HG03520 (cell line): ENCODE results near the gene SPTLC2.

Experiments
- ATAC-seq: cut with Tn5 transposase; IDR thresholded peaks from one replicate; pipeline ENCODE4 v1.9.1; 2021; ENCODE audit warnings: mild to moderate bottlenecking, moderate library complexity; ENCODE audit not compliant: unreplicated experiment

Gene SPTLC2

DNA sequence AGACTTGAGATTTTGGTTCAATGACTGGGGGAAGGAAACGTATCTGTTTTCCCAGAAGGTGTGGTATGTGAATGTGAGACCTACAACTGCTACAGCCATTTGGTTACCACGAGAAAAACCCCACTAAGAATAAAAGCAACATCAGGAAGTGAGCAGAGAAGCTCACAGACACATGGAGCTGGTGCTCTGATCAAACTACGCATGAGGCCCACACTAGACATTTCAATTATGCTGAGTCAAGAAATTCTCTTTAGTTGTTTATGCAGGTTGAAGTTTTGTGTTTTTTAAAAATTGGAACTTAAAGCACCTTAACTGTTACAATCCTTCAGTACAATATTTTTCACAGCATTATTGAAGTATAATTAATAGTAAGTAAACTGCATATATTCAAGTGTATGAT is 8.9 kb upstream of the SPTLC2 start:
- ATAC-seq, result no peak

DNA sequence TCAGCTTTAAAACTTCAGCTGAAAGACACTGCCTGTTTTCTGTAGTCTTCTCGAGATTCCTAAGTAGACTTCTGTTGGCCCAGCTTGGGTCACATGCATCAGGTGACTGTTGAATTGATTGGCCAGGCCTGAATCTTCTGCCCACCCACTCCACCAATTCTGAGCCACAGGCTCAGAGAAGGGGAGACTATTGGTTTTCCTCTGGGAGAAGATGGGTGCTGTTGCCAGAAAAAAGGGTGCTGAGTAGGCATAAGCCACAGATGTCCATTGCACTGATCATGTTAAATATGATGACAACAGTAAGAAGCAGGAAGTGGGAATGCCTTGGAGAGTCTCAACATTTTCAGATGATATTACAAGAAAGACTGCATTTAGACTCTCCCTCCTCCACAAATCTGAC is 6.8 kb upstream of the SPTLC2 start:
- no peak for ATAC-seq

GRCh38 chr14:77622366-77622961 is 6.0 kb upstream of the SPTLC2 start:
- ATAC-seq, result no peak

- no peak for ATAC-seq
These were observed 3.9 kb upstream of the SPTLC2 start for GRCh38 chr14:77620222-77620870.

DNA sequence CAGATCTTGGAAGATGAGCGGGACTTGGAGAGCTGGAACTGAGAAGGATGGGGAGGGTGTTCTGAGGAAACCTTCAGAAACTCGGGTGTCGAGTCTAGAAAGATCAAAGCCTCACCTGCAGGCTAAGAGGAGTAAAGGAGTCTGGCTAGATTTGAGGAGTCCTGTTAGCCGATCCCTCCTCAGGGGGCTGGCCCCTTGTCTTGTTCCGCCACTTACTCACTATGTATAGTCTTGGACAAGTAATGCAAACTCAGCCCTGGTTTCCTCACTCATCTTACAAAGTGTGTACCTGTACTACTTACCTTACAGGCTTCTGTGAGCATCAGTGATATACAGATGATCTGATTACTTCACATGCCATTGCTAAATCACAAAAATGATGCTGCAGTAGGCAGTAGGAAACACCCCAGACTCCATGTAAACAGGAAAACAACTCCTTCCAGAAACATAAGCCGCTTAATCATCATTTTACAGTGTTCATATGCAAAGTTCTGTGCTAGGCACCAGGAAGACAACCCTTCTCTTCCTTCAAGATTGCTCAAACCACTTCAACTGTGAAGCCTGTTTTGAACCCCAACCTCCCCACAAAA is 2.0 kb upstream of the SPTLC2 start:
- no peak for ATAC-seq

GRCh38 chr14:77616133-77616453 is 344 bp downstream of the SPTLC2 start:
- ATAC-seq, result peak; percentile 2

- ATAC-seq, result no peak
These were observed 890 bp downstream of the SPTLC2 start for GRCh38 chr14:77615361-77616132.

DNA sequence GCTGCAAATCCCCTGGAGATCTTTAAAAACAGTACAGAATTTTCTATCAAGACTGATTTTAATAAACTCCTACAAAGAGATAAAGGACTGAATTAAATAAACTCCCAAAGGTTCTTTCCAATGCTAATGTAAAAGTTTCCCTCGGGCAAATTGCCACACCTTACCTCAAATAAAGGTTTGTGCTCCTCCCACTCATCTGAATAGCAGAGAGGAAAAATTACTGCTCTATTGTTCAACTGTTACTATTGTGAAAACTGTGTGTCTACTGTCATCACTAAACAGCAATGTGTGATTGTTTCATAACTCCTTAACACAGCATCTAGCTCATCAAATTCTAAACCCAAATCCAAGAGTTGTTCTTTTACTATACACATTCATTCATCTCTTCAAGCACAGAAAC is 3.2 kb downstream of the SPTLC2 start:
- no peak for ATAC-seq

DNA sequence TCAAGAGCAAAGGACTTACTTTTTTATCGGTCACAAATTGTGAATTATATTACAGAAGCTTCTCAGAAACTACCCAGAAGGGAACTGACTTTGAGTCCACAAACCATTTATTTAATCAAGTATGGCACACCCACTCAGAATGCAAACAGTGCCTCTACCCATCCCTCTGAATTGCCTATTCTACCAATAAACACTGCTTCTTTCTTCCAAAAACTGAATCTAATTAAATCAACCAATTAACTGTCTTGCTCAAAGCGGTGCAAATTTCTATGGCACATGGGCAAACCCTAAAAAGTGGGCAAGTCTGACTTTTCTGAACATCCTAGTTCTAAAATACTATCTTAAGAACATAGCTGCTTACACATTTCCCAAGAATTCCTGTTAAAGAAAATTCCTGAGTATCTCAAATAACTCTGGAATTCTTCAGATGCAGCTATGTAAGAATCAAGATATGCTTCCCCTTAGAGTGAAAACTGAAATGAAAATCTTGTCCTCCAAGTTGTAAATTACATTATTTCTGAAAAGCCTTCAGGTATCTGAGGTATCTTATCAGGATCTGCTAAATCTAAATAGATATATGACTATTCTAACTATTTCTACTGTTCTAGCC is 4.3 kb downstream of the SPTLC2 start:
- no peak for ATAC-seq

GRCh38 chr14:77610553-77610952 is 5.9 kb downstream of the SPTLC2 start:
- ATAC-seq, result no peak

DNA sequence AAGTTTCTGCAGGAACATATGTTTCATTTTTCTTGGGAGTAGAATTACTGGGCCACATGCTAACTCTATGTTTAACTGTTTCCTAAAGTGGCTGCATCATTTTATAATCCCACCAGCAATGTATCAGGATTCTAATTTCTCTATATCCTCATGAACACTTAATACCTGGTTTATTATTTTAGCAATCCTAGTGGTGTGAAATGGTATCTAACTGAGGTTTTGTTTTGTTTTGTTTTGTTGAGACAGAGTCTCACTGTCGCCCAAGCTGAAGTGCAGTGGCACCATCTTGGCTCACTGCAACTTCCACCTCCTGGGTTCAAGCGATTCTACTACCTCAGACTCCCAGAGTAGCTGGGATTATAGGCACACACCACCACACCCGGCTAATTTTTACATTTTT is 6.5 kb downstream of the SPTLC2 start:
- ATAC-seq, result no peak

DNA sequence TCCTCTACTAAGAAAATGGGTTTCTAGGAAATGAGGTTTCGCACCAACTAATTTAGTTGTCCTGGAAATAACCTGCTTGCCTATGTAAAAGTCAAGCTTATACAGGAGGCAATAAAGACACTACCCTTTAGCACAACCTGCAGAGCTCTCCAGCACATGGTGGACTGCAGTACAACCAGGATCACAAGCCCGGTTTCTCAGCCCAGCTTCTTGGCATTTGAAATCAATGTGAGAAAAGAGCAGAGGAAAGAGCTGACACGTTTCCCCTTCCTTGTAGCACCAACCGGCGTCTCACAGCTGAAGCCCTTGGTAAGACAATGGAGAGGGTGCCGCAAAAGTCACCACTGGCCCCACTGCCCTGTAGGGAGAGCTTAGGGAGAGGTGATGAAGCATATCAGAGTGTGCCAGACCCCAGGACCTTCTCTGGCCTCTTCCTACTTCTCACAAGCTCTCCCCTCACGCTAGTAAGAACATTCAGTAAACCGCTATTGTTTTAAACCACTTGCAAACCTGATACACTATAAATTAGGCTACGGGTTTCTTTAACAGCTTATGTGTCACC is 8.6 kb downstream of the SPTLC2 start:
- ATAC-seq, result no peak

DNA sequence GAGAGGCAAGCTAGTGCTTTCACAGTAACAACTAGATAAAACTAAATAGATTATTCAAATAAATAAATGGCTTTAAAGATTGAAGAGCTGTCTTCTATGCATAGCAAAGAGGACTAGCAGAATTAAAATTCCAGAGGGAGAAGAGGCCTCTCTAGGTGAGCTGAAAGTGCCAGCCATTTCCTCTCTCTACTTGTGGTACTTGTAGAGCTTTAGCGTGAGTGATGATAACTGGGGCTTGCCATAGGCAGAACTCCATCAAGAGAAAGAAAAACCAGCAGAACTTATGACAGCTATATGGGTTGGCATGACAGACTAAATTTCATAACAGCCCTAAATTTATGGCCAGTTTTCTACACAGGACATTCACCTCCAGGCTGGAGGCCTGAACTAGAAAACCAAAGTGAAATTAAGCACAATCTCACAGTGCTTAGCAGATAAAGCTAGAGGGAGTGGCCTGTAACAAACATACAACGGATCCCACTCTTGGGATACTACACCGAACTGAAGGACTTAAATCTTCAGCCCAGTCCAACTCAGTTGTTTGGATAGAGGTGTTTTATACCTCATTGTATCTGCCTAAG is 11.0 kb downstream of the SPTLC2 start:
- no peak for ATAC-seq

- ATAC-seq, result no peak
These were observed 12.7 kb downstream of the SPTLC2 start for GRCh38 chr14:77603654-77604255.

DNA sequence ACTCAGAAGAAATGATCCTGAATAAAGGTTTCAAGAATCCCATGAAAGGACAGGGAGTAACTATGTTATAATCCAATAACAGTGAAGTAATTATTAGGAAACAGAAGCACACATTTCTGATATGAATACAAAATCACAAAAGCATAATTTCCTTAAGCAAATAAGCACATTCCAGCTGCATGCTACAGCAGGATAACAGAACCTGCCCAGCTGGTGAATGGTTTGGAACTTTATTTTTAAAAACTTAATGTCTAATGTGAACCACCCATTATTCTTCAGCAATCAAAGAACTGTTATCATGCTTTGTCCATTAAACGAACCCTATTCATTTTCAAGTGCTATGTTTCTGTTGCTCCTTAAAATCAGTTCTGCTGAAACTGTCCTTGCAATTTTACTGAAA is 13.4 kb downstream of the SPTLC2 start:
- ATAC-seq, result no peak

GRCh38 chr14:77601846-77602619 is 14.4 kb downstream of the SPTLC2 start:
- ATAC-seq, result no peak

DNA sequence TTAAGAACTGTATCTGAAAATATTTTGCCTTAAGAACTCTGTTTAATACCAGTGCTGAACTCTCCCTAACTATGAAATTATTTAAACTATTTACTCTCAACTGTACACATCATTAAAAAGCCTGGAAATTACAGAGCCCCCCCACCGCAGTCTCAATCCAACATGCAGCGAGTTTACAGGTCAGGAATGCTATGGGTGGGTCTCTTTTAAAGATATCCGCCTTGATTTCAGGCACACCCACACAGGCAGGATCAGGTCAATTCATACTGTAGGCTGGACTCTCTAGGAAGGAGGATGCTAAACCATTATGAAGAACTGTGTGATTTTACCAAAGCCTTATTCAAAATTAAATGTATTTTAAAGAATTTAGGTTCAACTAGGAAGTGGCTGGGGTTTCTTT is 16.5 kb downstream of the SPTLC2 start:
- no peak for ATAC-seq

GRCh38 chr14:77598366-77599070 is 17.9 kb downstream of the SPTLC2 start:
- ATAC-seq, result no peak

GRCh38 chr14:77593501-77593961 is 22.9 kb downstream of the SPTLC2 start:
- peak; percentile 71 for ATAC-seq
